Coronary artery (tissue), 2 donors: ENCODE results near the gene UBTF.

Source experiments
- DNase-seq: peaks from one replicate; pipeline ENCODE4 v3.0.0-alpha.2; 2017; ENCODE audit warnings: low spot score
- H3K27ac ChIP-seq, 2 donors: fragments of 200-600 bp; sonication (generic); one replicate each; pipeline ENCODE4 v1.5.1; 2016 to 2019
- H3K4me3 ChIP-seq: fragments of 200-600 bp; sonication (generic); 2 replicates; pipeline ENCODE4 v1.5.1; 2016; ENCODE audit warnings: mild to moderate bottlenecking, moderate library complexity
- TF ChIP-seq, protein P1 (sequence below): fragments of 200-600 bp; sonication (generic); IDR thresholded peaks from one replicate; pipeline ENCODE4 v1.5.1; 2019; ENCODE audit warnings: antibody characterized with exemption

UBTF gene

DNA sequence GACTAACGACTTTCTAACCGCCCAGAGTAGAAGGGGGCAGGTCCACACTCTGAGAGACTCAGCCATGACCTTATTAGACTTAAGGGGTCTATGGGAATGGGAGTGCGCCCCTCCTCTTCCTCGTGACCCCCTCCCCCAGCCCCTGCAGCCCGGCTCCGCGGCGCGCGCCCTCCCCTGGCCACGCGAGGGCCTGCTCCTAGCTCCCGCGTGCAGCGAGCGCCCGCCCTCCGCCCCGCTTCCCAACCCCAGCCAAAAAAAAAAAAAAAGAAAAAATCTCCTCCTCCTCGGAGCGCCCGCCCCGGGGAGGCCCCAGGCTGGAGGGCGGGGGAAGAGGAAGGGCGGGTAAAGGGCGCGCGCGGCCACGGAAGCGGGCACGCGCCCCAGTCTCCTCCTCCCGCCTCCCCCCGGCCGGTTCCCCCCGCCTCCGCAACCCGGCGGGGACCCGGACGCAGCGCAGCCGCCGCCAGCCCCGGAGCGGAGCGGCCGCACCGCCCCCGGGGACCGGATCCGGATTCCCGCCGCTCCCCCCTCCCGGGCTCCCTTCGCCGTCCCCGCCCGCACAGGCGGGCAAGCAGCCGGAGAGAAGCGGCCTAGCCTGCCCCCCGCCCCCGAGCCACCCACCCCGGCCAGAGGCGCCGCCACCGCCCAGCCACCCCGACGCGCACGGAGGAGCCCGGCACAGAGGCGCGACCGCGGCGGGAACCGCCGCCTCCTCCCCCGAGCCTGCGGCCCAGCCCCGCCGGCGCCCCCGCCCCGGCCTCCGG lies 949 bp downstream of the UBTF start:
- peak overlapping the region; percentile 98 for H3K27ac ChIP-seq
- H3K4me3 ChIP-seq, result peak overlapping the region; percentile 89
- peak; percentile 85 for DNase-seq
- TF ChIP-seq, protein P1, sequence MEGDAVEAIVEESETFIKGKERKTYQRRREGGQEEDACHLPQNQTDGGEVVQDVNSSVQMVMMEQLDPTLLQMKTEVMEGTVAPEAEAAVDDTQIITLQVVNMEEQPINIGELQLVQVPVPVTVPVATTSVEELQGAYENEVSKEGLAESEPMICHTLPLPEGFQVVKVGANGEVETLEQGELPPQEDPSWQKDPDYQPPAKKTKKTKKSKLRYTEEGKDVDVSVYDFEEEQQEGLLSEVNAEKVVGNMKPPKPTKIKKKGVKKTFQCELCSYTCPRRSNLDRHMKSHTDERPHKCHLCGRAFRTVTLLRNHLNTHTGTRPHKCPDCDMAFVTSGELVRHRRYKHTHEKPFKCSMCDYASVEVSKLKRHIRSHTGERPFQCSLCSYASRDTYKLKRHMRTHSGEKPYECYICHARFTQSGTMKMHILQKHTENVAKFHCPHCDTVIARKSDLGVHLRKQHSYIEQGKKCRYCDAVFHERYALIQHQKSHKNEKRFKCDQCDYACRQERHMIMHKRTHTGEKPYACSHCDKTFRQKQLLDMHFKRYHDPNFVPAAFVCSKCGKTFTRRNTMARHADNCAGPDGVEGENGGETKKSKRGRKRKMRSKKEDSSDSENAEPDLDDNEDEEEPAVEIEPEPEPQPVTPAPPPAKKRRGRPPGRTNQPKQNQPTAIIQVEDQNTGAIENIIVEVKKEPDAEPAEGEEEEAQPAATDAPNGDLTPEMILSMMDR, result peak; percentile 16

DNA sequence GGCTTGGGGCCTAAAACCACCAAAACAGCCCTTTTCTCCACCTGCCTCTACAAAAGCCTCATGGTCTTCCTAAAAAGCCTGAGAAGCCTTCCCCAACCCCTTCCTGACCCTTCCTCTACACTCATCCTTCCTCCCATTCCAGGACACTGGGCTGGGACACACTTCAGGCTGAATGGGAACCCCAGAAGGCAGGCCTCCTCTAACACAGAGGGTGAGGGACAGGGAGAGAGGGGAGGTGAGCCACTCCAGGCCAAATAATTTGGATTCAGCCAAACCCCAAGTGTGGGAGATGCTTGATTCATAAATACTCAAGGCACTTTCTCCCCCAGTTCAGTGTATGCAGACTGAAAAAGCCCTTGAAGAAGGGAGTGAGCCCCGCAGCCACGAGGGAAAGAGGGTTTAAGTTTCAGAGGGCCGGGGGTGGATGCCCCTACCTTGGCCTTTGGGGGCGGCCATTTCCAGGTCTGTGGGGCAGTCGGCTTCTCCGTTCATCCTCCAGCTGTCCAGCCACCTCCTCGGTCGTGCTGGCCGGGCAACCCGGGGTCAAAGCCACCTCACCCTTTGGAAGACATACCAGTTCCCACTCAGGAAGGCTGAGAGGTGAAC lies 1.6 kb downstream of the UBTF start:
- Histone ChIP-seq H3K27ac (peak overlapping the region; percentile 62 to 98), H3K4me3 (peak overlapping the region; percentile 89)
- TF ChIP-seq, protein P1, result no peak
- DNase-seq, result no peak

DNA sequence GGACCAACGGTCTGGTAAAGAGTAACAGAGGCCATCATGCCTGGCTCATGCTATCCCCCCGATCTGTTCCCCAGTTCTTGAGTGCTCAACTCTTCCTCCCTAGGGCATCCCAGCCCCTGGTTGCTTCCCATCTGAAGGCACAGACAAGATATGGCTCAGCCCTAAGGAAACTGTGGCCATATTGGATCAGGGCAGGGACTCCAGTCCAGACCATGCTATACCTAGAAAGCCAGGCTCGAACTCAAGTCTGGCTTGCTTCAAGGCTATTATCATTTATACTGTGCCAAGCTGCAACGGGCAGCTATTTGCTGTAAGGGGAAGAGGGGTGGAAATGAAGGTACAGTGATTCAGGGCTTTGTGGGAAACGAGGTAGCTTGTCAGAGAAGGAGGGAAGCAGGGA lies 2.8 kb downstream of the UBTF start:
- Histone ChIP-seq H3K4me3 (no peak overlapping the region), H3K27ac (no peak overlapping the region)
- DNase-seq, result no peak
- TF ChIP-seq, protein P1, result no peak

DNA sequence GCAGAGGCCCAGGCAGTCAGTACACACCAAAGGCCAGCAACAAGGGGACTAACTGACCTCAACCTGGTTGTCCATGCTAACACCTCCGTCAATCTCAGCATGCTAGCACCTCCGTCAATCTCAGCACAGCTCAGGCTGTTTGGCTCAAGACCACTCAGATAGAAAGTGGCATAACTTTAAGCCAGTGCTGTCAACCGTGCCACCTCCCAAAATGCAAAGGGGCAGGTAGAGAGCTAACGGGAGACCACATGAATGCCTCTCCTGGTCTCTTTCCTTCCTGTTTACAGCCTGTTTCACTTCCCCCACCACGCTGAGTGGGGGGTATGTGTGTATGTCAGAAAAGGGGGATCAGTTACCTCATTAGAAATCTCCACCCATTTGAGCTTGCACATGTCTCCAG lies 3.3 kb downstream of the UBTF start:
- no peak overlapping the region for H3K27ac ChIP-seq
- H3K4me3 ChIP-seq, result no peak overlapping the region
- TF ChIP-seq, protein P1, result no peak
- no peak for DNase-seq

DNA sequence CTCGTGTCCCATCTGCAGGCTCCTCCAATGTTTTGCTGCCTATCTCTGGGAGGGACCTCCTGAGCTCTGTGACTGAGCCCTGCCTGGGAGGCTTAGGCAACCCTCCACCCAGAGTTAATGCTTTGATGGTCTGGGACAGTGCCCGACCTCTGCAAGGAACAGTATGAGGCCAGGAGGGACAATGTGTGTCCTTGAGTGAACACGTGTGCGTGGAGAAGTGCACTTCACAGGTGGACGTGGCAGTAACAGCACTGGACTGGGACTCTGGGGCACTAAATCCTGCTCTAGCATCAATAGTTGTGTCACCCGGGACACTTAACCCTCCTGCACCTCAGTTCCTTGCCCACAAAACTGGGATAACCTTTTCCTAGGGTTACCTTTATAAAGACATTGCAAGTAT lies 4.6 kb downstream of the UBTF start:
- no peak for DNase-seq
- H3K27ac ChIP-seq, result no peak overlapping the region
- TF ChIP-seq, protein P1, result no peak
- no peak overlapping the region for H3K4me3 ChIP-seq

DNA sequence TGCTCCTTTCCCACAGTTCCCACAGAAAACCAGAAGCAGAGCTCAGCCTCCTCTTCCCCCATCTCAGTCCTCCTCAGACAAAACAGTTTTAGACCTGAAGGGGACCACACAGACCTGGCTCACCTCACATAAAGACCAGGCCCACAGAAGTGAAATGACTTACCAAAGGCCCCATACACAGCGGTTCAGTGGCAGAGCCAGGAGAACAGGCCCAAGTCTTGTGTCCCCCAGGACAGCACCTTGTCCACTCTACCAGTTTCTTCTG lies 5.3 kb downstream of the UBTF start:
- Histone ChIP-seq H3K27ac (no peak overlapping the region), H3K4me3 (no peak overlapping the region)
- TF ChIP-seq, protein P1, result no peak
- DNase-seq, result no peak
